Activated CD8-positive, alpha-beta memory T cell treated with anti-CD3 and anti-CD28 coated beads for 48 hours (primary cell): ENCODE data around the gene CPT1B.
"Not testable (repeated sequence)": the region's sequence is repeated elsewhere in the genome, so short reads cannot be mapped to it uniquely, and the experiment has no call there.

ENCODE experiments used
- DNase-seq, 3 experiments: peaks; one replicate each; pipeline ENCODE4 v3.0.0-alpha.2; 2020; ENCODE audit warnings: low read depth in 2 of 3, low spot score in 2 of 3

The CPT1B gene

GRCh38 chr22:50610041-50610451 lies 31.8 kb upstream of the CPT1B start:
- DNase-seq: no peak

- no peak for DNase-seq
These were observed 31.4 kb upstream of the CPT1B start for GRCh38 chr22:50609599-50609998.

GRCh38 chr22:50608996-50609395 lies 30.8 kb upstream of the CPT1B start:
- DNase-seq: no peak

GRCh38 chr22:50608058-50608840 lies 30.0 kb upstream of the CPT1B start:
- not testable (repeated sequence) for DNase-seq

- no peak for DNase-seq
These were observed 29.4 kb upstream of the CPT1B start for GRCh38 chr22:50607659-50608020.

GRCh38 chr22:50606946-50607658 lies 28.9 kb upstream of the CPT1B start:
- no peak for DNase-seq

- DNase-seq: no peak
These were observed 28.1 kb upstream of the CPT1B start for GRCh38 chr22:50606165-50606945.

- DNase-seq: no peak
These were observed 27.4 kb upstream of the CPT1B start for GRCh38 chr22:50605613-50606074.

GRCh38 chr22:50605002-50605612 lies 26.9 kb upstream of the CPT1B start:
- DNase-seq: no peak

- no peak for DNase-seq
These were observed 26.2 kb upstream of the CPT1B start for GRCh38 chr22:50604256-50605001.

- DNase-seq: no peak
These were observed 25.5 kb upstream of the CPT1B start for GRCh38 chr22:50603511-50604255.

- DNase-seq: no peak
These were observed 24.1 kb upstream of the CPT1B start for GRCh38 chr22:50602338-50602700.

GRCh38 chr22:50601669-50602337 lies 23.6 kb upstream of the CPT1B start:
- DNase-seq: no peak

- DNase-seq: no peak
These were observed 22.9 kb upstream of the CPT1B start for GRCh38 chr22:50600967-50601668.

- no peak for DNase-seq
These were observed 22.3 kb upstream of the CPT1B start, which contains the start of gene MAPK8IP2 for GRCh38 chr22:50600538-50600937. Gene MAPK8IP2, plus strand, starts transcription at chr22:50600793. Its CDS starts 26 bp downstream, at chr22:50600819.

GRCh38 chr22:50599816-50600455 lies 21.7 kb upstream of the CPT1B start:
- peak in 1 of 3 experiments; percentile 33 for DNase-seq

GRCh38 chr22:50597097-50597496 lies 18.9 kb upstream of the CPT1B start:
- no peak for DNase-seq

- DNase-seq: no peak
These were observed 17.0 kb upstream of the CPT1B start for GRCh38 chr22:50595189-50595588.
